ENCODE measurements around the gene SMURF1.

DNA sequence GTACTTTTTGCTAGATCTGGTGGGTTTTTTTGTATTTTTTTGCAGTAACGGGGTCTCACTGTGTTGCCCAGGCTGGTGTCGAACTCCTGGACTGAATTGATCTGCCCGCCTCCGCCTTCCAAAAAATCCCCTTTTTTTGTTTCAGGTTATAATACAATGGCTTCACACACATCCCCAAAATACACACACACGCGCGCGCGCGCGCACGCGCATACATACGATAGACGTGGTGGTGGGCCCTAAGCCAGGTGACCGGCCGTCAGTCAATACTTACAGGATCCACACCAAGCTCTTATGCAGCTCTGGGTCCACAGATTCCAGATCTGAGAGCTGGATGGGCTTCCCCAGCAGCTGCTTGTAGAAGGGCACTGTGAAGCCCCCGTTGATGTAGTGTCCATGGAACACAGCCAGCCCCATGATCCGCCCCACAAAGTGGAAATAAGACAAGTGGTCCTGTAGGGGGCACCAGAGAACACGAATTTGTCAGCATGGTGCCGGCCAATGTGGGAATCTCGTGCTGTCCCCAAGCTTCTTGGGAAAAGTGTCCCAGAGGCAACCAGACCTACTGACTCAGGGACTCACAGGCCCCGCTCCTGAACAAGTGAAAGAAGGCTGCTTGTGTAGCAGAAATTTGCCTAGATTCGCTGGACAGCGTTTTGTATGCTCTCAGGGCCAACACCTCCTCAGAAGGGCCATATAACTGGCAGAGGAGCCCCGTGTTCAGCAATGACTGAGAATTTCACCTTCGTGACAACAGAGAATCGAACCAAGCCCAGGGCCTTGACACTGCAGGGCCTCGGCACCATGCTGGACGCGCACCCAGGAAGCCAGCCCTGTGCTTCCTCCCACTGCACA is 103.6 kb downstream of the SMURF1 start:
- TF ChIP-seq, protein P1, sequence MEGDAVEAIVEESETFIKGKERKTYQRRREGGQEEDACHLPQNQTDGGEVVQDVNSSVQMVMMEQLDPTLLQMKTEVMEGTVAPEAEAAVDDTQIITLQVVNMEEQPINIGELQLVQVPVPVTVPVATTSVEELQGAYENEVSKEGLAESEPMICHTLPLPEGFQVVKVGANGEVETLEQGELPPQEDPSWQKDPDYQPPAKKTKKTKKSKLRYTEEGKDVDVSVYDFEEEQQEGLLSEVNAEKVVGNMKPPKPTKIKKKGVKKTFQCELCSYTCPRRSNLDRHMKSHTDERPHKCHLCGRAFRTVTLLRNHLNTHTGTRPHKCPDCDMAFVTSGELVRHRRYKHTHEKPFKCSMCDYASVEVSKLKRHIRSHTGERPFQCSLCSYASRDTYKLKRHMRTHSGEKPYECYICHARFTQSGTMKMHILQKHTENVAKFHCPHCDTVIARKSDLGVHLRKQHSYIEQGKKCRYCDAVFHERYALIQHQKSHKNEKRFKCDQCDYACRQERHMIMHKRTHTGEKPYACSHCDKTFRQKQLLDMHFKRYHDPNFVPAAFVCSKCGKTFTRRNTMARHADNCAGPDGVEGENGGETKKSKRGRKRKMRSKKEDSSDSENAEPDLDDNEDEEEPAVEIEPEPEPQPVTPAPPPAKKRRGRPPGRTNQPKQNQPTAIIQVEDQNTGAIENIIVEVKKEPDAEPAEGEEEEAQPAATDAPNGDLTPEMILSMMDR (IDR thresholded peaks at IDR 0.05; ENCODE audit: control extremely low read depth in 1 of 3, insufficient read depth in 1 of 3, low read depth in 1 of 3, low read length in 3 of 3), result peak; percentile 79 to 84 (median 79)
- TF ChIP-seq JUN (IDR thresholded peaks at IDR 0.05; ENCODE audit: low read depth, low read length) (no peak), SUZ12 (IDR thresholded peaks at IDR 0.05; ENCODE audit: low read length) (no peak), BRCA1 (IDR thresholded peaks at IDR 0.05; ENCODE audit: low read depth, low read length) (no peak), GABPA (IDR thresholded peaks at IDR 0.05; ENCODE audit: borderline replicate concordance, insufficient read depth, low read length) (no peak), CBX8 (IDR thresholded peaks at IDR 0.05; ENCODE audit: borderline replicate concordance, low read depth, low read length) (no peak), CHD2 (IDR thresholded peaks at IDR 0.05; ENCODE audit: low read length) (no peak), CEBPB (IDR thresholded peaks at IDR 0.05; ENCODE audit: low read depth, low read length) (no peak), FOSL1 (IDR thresholded peaks at IDR 0.05; ENCODE audit: insufficient read depth, low read depth, low read length) (no peak), SIN3A (conservative IDR thresholded peaks at IDR 0.05 in 1 of 2, IDR thresholded peaks at IDR 0.05 in 1 of 2; ENCODE audit: low read depth in 1 of 2, low read length in 2 of 2) (no peak)
- TF ChIP-seq, protein P2, sequence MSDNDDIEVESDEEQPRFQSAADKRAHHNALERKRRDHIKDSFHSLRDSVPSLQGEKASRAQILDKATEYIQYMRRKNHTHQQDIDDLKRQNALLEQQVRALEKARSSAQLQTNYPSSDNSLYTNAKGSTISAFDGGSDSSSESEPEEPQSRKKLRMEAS (IDR thresholded peaks at IDR 0.05), result no peak
- TF ChIP-seq, protein P3, sequence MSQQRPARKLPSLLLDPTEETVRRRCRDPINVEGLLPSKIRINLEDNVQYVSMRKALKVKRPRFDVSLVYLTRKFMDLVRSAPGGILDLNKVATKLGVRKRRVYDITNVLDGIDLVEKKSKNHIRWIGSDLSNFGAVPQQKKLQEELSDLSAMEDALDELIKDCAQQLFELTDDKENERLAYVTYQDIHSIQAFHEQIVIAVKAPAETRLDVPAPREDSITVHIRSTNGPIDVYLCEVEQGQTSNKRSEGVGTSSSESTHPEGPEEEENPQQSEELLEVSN (IDR thresholded peaks at IDR 0.05), result no peak
- TF ChIP-seq, protein P4, sequence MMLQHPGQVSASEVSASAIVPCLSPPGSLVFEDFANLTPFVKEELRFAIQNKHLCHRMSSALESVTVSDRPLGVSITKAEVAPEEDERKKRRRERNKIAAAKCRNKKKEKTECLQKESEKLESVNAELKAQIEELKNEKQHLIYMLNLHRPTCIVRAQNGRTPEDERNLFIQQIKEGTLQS (IDR thresholded peaks at IDR 0.05; ENCODE audit: insufficient read depth, low read depth, low read length), result no peak
- TF ChIP-seq, protein P5, sequence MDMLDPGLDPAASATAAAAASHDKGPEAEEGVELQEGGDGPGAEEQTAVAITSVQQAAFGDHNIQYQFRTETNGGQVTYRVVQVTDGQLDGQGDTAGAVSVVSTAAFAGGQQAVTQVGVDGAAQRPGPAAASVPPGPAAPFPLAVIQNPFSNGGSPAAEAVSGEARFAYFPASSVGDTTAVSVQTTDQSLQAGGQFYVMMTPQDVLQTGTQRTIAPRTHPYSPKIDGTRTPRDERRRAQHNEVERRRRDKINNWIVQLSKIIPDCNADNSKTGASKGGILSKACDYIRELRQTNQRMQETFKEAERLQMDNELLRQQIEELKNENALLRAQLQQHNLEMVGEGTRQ (IDR thresholded peaks at IDR 0.05; ENCODE audit: low read length), result no peak

All from H1 (cell line).